Parathyroid adenoma (tissue), 2 donors: Measurements from ENCODE around the gene PTK6.

Experiments used
- H2AFZ ChIP-seq: fragments of 300-600 bp; sonication (generic); one replicate; pipeline ENCODE4 v1.7.0; 2017; ENCODE audit warnings: antibody characterized with exemption, mild to moderate bottlenecking
- H3K27ac ChIP-seq: fragments of 300-600 bp; sonication (generic); one replicate; pipeline ENCODE4 v1.7.0; 2017
- H3K27me3 ChIP-seq: fragments of 300-600 bp; sonication (generic); one replicate; pipeline ENCODE4 v1.7.0; 2017; ENCODE audit warnings: low read length; ENCODE audit not compliant: control insufficient read depth, insufficient read depth
- H3K36me3 ChIP-seq: fragments of 300-600 bp; sonication (generic); one replicate; pipeline ENCODE4 v1.7.0; 2017; ENCODE audit warnings: low read length; ENCODE audit not compliant: control insufficient read depth, insufficient read depth
- H3K4me1 ChIP-seq: fragments of 300-600 bp; sonication (generic); one replicate; pipeline ENCODE4 v1.7.0; 2017; ENCODE audit warnings: control low read depth
- H3K4me2 ChIP-seq: fragments of 300-600 bp; sonication (generic); one replicate; pipeline ENCODE4 v1.7.0; 2017; ENCODE audit warnings: low read length
- H3K4me3 ChIP-seq: fragments of 300-600 bp; sonication (generic); one replicate; pipeline ENCODE4 v1.7.0; 2017; ENCODE audit warnings: low read depth, low read length
- H3K79me2 ChIP-seq: fragments of 300-600 bp; sonication (generic); one replicate; pipeline ENCODE4 v1.7.0; 2017; ENCODE audit warnings: control low read depth
- H3K9ac ChIP-seq: fragments of 300-600 bp; sonication (generic); one replicate; pipeline ENCODE4 v1.7.0; 2017; ENCODE audit warnings: mild to moderate bottlenecking
- H3K9me3 ChIP-seq: fragments of 300-600 bp; sonication (generic); one replicate; pipeline ENCODE4 v1.7.0; 2017; ENCODE audit warnings: low read length; ENCODE audit not compliant: control insufficient read depth
- CTCF ChIP-seq: fragments of 300-600 bp; sonication (generic); IDR thresholded peaks from one replicate; pipeline ENCODE4 v1.7.0; 2017; ENCODE audit warnings: antibody characterized with exemption, mild to moderate bottlenecking
- donor health status: primary hyperparathyroidism.

PTK6 gene

GRCh38 chr20:63520934-63521601 is 16.1 kb downstream of the PTK6 start:
- Histone ChIP-seq H3K27ac (peak overlapping the region; percentile 71), H3K4me2 (peak overlapping the region; percentile 85)
- no peak for TF ChIP-seq CTCF

GRCh38 chr20:63520504-63520933 is 16.7 kb downstream of the PTK6 start, which contains the start of gene PPDPF:
Gene PPDPF (plus strand): TSS chr20:63520765. CDS start chr20:63521309, 544 bp downstream.
- no peak for TF ChIP-seq CTCF
- no peaks in the 10 kb centered on the region for H3K27me3 ChIP-seq
- no peaks in the 10 kb centered on the region for H3K79me2 ChIP-seq
- no peaks in the 10 kb centered on the region for H3K36me3 ChIP-seq
- H3K9me3 ChIP-seq = no peaks in the 10 kb centered on the region
- H3K4me3 ChIP-seq = peak within 1 kb of the TSS; percentile 77
- H2AFZ ChIP-seq = peak within 1 kb of the TSS; percentile 97
- peak within 1 kb of the TSS; percentile 95 for H3K4me2 ChIP-seq
- H3K4me1 ChIP-seq = peaks cover 8% of the 10 kb centered on the region
- H3K27ac ChIP-seq = peak within 1 kb of the TSS; percentile 71
- peak within 1 kb of the TSS; percentile 33 for H3K9ac ChIP-seq

More at GRCh38 chr20:63520934-63521601, 16.1 kb downstream of the PTK6 start:
- Histone ChIP-seq H3K9me3 (no peaks in the 10 kb centered on the region), H3K27me3 (no peaks in the 10 kb centered on the region), H3K36me3 (no peaks in the 10 kb centered on the region), H3K9ac (peak overlapping the region; percentile 33), H2AFZ (peak overlapping the region; percentile 52), H3K4me1 (peaks cover 8% of the 10 kb centered on the region), H3K4me3 (peak overlapping the region; percentile 77), H3K79me2 (no peaks in the 10 kb centered on the region)

DNA sequence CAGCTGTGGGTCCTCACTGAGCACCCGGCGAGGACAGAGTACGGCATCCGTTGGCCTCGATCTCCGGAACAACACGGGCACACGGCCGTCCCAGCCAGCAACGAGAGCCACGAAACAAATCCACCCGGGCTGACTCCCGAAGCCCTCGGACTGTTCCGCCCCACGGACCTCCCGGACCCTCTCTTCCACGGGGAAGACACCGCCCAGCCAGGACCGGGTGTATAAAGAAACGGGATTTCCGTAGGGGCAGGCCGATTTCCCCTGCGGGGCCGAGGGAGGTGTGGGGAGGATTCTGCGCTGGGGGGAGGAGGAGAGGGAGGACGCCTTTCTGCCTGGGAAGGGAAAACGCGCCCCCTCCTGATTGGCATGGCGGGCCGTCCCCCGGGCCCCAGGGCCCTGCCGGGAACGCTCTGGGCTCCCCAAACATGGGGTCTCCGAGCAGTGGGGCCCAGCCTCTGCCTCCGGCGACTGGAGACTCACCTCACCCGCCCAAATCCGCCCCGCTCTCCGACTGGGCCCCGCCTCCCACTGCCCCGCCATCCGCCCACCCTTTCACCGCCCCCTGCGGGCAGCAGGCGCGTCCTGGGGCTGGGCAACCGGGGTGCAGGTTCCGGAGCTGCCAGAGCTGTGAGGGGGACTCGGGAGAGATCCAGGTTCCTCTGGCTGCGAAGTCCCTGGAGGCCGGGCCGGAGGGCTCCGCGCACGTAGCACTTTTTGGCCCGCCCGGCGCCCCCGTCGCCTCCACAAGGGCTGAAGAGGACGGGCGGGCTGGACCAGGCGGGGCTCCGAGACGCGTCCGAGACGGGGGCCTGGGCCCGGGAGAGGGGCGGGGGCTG is 17.3 kb downstream of the PTK6 start:
- no peaks in the 10 kb centered on the region for H3K79me2 ChIP-seq

GRCh38 chr20:63518946-63519667 is 18.1 kb downstream of the PTK6 start:
- no peaks in the 10 kb centered on the region for H3K79me2 ChIP-seq
- no peak for TF ChIP-seq CTCF
- peak overlapping the region; percentile 73 for H3K4me3 ChIP-seq
- no peak overlapping the region for H3K27ac ChIP-seq
- H3K9me3 ChIP-seq = no peaks in the 10 kb centered on the region
- H3K4me2 ChIP-seq = peak overlapping the region; percentile 95
- peaks cover 8% of the 10 kb centered on the region for H3K4me1 ChIP-seq
- H2AFZ ChIP-seq = no peak overlapping the region
- H3K9ac ChIP-seq = no peak overlapping the region
- H3K27me3 ChIP-seq = no peaks in the 10 kb centered on the region
- no peaks in the 10 kb centered on the region for H3K36me3 ChIP-seq

More for the DNA sequence above, 17.3 kb downstream of the PTK6 start:
- H3K4me1 ChIP-seq = peaks cover 8% of the 10 kb centered on the region
- peak overlapping the region; percentile 95 for H3K4me2 ChIP-seq
- H3K27me3 ChIP-seq = no peaks in the 10 kb centered on the region
- peak; percentile 39 for TF ChIP-seq CTCF
- peak overlapping the region; percentile 73 for H3K4me3 ChIP-seq
- H3K9me3 ChIP-seq = no peaks in the 10 kb centered on the region
- H3K36me3 ChIP-seq = no peaks in the 10 kb centered on the region
- peak overlapping the region; percentile 71 for H3K27ac ChIP-seq
- peak overlapping the region; percentile 30 for H3K9ac ChIP-seq
- H2AFZ ChIP-seq = peak overlapping the region; percentile 97
